GM18526 (cell line): Measurements from ENCODE around the gene DBN1.

Source experiments
- POLR2A ChIP-seq: IDR thresholded peaks from 3 replicates; pipeline ENCODE4 v1.6.1; 2011; ENCODE audit not compliant: insufficient read length; ENCODE audit errors: extremely low read depth

Gene DBN1

GRCh38 chr5:177459819-177460628 is 13.4 kb downstream of the DBN1 start:
- no peak for TF ChIP-seq POLR2A

- no peak for TF ChIP-seq POLR2A
Measured at GRCh38 chr5:177459357-177459756, 14.1 kb downstream of the DBN1 start.

GRCh38 chr5:177458912-177459350 is 14.5 kb downstream of the DBN1 start:
- TF ChIP-seq POLR2A: no peak

GRCh38 chr5:177457852-177458681 is 15.4 kb downstream of the DBN1 start:
- TF ChIP-seq POLR2A: peak; percentile 6

GRCh38 chr5:177456976-177457851 is 16.2 kb downstream of the DBN1 start:
- TF ChIP-seq POLR2A: no peak

GRCh38 chr5:177456591-177456964 is 16.9 kb downstream of the DBN1 start:
- TF ChIP-seq POLR2A: no peak

- peak; percentile 40 for TF ChIP-seq POLR2A
Measured at GRCh38 chr5:177455661-177456590, 17.5 kb downstream of the DBN1 start.

- TF ChIP-seq POLR2A: peak; percentile 49
Measured at GRCh38 chr5:177455036-177455660, 18.3 kb downstream of the DBN1 start.

GRCh38 chr5:177454397-177455035 is 18.9 kb downstream of the DBN1 start:
- TF ChIP-seq POLR2A: no peak

- no peak for TF ChIP-seq POLR2A
Measured at GRCh38 chr5:177453852-177454396, 19.5 kb downstream of the DBN1 start.

- no peak for TF ChIP-seq POLR2A
Measured at GRCh38 chr5:177452688-177453638, 20.5 kb downstream of the DBN1 start.
